Measurements from ENCODE around the gene PTDSS2. TPM values are rescaled to one million over a fixed set of nuclear protein-coding genes. Genes with fewer than 3 reads are reported as not detected.

Gene PTDSS2
- total and polyA plus RNA-seq, 9 of the 15 experiments (the other 6 are each of a cell fraction or from before 2014, with no cell fraction given) = 0.45 to 53.9 (median 17.2) TPM

DNA sequence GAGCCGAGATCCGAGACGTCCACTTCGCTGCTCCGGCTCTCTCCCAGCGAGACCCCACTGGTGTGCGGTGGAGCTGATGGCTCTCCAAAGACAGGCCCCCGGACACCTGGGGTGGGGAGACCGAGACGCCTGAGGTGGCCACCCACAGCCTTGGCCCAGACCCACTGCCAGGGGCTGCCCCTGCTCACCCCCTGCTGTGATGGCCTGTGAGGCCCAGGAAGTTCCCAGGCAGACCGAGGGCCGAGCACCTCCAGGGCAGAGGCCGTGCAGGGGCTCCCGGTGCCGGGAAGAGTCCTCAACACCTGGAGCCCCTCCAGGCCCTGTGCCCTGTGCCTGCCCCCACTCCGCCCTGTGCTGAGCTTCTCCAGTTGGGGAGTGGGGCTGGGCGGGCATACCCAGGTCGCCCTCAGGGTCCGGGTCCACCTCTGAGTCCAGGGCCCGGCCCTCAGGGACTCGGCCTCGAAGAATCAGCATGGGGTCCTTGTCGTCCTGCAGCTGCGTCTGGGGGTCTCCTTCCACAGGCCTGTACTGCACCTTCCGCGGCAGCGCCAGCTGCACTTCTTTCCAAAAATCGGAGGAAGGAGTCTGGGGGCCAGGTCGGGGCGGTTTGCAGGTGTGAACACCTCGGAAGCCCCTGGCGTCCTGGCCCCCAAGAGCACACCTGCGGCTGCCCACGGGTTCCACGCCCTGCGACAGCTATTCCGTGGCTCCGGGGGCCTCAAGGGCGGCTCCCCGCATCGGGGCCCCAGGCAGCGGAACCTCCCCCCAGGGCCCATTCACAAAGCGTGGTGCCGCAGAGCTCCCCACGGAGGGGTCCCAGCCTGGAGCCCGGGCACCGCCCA lies 43.9 kb upstream of the PTDSS2 start (continued):
- TF ChIP-seq, protein P1, sequence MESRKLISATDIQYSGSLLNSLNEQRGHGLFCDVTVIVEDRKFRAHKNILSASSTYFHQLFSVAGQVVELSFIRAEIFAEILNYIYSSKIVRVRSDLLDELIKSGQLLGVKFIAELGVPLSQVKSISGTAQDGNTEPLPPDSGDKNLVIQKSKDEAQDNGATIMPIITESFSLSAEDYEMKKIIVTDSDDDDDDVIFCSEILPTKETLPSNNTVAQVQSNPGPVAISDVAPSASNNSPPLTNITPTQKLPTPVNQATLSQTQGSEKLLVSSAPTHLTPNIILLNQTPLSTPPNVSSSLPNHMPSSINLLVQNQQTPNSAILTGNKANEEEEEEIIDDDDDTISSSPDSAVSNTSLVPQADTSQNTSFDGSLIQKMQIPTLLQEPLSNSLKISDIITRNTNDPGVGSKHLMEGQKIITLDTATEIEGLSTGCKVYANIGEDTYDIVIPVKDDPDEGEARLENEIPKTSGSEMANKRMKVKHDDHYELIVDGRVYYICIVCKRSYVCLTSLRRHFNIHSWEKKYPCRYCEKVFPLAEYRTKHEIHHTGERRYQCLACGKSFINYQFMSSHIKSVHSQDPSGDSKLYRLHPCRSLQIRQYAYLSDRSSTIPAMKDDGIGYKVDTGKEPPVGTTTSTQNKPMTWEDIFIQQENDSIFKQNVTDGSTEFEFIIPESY (CRISPR knock-in tag; IDR thresholded peaks at IDR 0.05) = peak; percentile 61; the same call in 1 of the 2 replicates
- TF ChIP-seq KHSRP (IDR thresholded peaks at IDR 0.05) (no peak), TEAD1 (CRISPR knock-in tag; IDR thresholded peaks at IDR 0.05) (0 out of 4 replicates have a peak, but pooled peaks of 1 of the 2 experiments have one; percentile 22), NELFE (IDR thresholded peaks at IDR 0.05; ENCODE audit: insufficient read depth, insufficient read length) (no peak), HMGN3 (IDR thresholded peaks at IDR 0.05; ENCODE audit: borderline replicate concordance, extremely low read depth, insufficient read length, low read depth, low read length) (peak; percentile 25), MCM2 (IDR thresholded peaks at IDR 0.05; ENCODE audit: low read depth) (no peak), ZBTB17 (CRISPR knock-in tag; IDR thresholded peaks at IDR 0.05) (no peak), ETS2 (tag; IDR thresholded peaks at IDR 0.05; ENCODE audit: borderline replicate concordance, poor library complexity, severe bottlenecking) (no peak), ZNF12 (CRISPR knock-in tag; IDR thresholded peaks at IDR 0.05) (0 out of 2 replicates have a peak, but pooled peaks have one; percentile 42), NR2C2 (CRISPR knock-in tag; IDR thresholded peaks at IDR 0.05) (peak; percentile 1; the same call in 1 of the 2 replicates), NR2C2 (tag; IDR thresholded peaks at IDR 0.05) (no peak)
- TF ChIP-seq, protein P2, sequence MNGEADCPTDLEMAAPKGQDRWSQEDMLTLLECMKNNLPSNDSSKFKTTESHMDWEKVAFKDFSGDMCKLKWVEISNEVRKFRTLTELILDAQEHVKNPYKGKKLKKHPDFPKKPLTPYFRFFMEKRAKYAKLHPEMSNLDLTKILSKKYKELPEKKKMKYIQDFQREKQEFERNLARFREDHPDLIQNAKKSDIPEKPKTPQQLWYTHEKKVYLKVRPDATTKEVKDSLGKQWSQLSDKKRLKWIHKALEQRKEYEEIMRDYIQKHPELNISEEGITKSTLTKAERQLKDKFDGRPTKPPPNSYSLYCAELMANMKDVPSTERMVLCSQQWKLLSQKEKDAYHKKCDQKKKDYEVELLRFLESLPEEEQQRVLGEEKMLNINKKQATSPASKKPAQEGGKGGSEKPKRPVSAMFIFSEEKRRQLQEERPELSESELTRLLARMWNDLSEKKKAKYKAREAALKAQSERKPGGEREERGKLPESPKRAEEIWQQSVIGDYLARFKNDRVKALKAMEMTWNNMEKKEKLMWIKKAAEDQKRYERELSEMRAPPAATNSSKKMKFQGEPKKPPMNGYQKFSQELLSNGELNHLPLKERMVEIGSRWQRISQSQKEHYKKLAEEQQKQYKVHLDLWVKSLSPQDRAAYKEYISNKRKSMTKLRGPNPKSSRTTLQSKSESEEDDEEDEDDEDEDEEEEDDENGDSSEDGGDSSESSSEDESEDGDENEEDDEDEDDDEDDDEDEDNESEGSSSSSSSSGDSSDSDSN (IDR thresholded peaks at IDR 0.05; ENCODE audit: borderline replicate concordance in 1 of 2, low read depth in 2 of 2, low read length in 2 of 2) = no peak
- TF ChIP-seq, protein P3, sequence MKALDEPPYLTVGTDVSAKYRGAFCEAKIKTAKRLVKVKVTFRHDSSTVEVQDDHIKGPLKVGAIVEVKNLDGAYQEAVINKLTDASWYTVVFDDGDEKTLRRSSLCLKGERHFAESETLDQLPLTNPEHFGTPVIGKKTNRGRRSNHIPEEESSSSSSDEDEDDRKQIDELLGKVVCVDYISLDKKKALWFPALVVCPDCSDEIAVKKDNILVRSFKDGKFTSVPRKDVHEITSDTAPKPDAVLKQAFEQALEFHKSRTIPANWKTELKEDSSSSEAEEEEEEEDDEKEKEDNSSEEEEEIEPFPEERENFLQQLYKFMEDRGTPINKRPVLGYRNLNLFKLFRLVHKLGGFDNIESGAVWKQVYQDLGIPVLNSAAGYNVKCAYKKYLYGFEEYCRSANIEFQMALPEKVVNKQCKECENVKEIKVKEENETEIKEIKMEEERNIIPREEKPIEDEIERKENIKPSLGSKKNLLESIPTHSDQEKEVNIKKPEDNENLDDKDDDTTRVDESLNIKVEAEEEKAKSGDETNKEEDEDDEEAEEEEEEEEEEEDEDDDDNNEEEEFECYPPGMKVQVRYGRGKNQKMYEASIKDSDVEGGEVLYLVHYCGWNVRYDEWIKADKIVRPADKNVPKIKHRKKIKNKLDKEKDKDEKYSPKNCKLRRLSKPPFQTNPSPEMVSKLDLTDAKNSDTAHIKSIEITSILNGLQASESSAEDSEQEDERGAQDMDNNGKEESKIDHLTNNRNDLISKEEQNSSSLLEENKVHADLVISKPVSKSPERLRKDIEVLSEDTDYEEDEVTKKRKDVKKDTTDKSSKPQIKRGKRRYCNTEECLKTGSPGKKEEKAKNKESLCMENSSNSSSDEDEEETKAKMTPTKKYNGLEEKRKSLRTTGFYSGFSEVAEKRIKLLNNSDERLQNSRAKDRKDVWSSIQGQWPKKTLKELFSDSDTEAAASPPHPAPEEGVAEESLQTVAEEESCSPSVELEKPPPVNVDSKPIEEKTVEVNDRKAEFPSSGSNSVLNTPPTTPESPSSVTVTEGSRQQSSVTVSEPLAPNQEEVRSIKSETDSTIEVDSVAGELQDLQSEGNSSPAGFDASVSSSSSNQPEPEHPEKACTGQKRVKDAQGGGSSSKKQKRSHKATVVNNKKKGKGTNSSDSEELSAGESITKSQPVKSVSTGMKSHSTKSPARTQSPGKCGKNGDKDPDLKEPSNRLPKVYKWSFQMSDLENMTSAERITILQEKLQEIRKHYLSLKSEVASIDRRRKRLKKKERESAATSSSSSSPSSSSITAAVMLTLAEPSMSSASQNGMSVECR (CRISPR knock-in tag; IDR thresholded peaks at IDR 0.05) = 0 out of 2 replicates have a peak, but pooled peaks have one; percentile 48
- TF ChIP-seq, protein P4, sequence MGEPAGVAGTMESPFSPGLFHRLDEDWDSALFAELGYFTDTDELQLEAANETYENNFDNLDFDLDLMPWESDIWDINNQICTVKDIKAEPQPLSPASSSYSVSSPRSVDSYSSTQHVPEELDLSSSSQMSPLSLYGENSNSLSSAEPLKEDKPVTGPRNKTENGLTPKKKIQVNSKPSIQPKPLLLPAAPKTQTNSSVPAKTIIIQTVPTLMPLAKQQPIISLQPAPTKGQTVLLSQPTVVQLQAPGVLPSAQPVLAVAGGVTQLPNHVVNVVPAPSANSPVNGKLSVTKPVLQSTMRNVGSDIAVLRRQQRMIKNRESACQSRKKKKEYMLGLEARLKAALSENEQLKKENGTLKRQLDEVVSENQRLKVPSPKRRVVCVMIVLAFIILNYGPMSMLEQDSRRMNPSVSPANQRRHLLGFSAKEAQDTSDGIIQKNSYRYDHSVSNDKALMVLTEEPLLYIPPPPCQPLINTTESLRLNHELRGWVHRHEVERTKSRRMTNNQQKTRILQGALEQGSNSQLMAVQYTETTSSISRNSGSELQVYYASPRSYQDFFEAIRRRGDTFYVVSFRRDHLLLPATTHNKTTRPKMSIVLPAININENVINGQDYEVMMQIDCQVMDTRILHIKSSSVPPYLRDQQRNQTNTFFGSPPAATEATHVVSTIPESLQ (CRISPR knock-in tag; IDR thresholded peaks at IDR 0.05) = 0 out of 2 replicates have a peak, but pooled peaks have one; percentile 59
